Subcutaneous adipose tissue (tissue), 4 donors: ENCODE data around the gene ANTKMT. TPM values are rescaled to one million over a fixed set of nuclear protein-coding genes. Genes with fewer than 3 reads are reported as not detected.

ENCODE experiments used
- total RNA-seq, 4 donors: library from RNA; depleted of rRNA; stranded (reverse); fragments of >200 nt; gene quantifications; one replicate each; pipeline ENCODE4 v1.1.0, GENCODE V29; 2016
- TF ChIP-seq, protein P1 (sequence below): fragments of 450-650 bp; IDR thresholded peaks from one replicate; pipeline ENCODE4 v1.5.1; 2016; ENCODE audit warnings: low read depth, mild to moderate bottlenecking, control low read depth, antibody characterized with exemption, moderate library complexity

ANTKMT gene
- total RNA-seq, 4 donors from 2014 or later, result 12.6 to 55.6 (median 23.7) TPM

DNA sequence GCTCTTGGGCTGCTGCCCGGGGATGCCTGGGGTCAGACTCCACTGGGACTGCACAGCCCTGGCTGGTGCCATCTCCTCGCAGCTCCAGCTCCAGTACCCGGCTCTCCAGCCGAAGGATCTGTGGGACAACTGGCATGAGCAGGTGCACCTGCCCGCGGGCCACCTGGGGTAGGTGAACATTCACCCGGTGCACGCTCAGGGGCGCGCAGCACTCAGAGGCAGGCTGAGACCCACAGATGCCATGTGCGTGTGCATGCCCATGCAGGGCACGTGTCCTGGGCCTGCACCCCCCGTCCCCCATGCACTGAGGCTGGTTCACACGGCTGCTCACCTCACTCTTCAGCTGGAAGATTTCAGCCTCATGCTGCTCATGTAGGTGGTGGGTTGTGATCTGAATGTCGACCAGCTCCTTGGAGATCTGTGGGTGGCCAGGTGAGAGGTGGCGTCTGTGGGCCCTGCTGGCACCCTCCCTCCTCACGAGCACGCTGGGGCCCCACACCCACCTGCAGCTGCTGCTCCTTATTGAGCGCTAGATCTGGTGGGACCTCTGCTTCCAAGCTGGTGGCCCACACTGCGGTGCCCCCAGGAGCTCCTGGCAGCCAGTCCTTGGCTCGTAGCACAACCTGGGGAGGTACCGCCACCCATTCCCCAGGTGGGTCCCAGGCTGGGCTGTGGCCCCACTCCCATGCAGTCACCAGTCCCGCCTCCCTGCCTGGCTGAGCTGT, 4.7 kb downstream of the ANTKMT start:
- TF ChIP-seq, protein P1, sequence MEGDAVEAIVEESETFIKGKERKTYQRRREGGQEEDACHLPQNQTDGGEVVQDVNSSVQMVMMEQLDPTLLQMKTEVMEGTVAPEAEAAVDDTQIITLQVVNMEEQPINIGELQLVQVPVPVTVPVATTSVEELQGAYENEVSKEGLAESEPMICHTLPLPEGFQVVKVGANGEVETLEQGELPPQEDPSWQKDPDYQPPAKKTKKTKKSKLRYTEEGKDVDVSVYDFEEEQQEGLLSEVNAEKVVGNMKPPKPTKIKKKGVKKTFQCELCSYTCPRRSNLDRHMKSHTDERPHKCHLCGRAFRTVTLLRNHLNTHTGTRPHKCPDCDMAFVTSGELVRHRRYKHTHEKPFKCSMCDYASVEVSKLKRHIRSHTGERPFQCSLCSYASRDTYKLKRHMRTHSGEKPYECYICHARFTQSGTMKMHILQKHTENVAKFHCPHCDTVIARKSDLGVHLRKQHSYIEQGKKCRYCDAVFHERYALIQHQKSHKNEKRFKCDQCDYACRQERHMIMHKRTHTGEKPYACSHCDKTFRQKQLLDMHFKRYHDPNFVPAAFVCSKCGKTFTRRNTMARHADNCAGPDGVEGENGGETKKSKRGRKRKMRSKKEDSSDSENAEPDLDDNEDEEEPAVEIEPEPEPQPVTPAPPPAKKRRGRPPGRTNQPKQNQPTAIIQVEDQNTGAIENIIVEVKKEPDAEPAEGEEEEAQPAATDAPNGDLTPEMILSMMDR, result no peak

DNA sequence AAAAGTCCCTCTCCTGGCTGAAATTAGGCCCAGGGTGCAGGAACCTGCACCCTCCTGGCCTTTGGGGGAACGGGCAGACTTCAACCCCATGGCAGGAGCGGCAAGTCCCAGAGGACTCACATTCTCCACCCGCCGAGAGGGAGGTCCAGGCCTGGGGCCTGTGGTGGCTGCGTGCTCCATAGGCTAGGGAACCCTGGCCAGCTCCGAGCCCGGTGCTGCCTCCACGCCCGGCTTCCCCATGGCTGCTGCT, 5.2 kb downstream of the ANTKMT start:
- TF ChIP-seq, protein P1, result no peak

DNA sequence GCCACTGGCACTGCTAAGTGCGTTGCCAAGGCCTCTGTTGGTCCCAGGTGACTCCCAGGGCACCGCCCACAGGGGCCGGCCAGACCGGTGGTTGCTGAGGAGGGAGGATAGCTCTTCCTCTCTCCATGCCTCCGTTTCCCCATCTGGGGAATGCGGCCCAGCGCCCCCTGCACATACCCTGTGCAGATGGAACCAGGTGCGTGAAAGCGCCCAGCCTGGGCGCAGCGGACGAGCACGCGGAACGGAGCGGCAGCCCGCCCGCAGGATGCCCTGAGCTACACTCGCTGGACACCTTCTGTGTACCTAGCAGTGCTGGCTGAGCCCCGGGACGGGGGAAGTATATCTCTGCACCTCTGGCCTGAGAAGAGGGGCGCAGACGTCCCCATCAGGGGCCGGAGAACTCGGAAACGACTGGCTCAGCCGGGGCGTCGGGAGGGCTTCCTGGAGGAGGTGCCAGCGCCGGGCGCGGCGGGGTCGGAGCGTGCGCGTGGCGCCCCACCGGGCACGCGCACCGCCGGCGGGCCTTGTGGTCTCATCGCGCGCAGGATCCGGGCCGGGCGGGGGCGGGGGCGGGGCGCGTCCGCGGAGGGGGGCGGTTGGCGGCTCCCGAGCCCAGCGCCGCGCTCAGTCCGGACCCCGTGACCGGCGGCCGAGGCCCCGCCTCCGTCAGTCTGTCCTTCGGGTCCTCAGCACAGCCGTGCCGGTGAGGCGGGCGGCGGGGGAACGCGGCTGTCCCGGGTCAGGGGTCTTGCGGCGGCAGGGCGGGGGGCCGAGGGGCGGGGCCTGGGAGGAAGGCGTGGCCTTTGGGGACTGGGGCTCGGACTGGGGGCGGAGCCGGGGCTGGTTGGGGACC, 5.7 kb downstream of the ANTKMT start, which contains the start of the genes CCDC78 and HAGHL:
Gene CCDC78, minus strand, starts transcription at position 6 of the 853 bp plus-strand sequence. CDS start 76 bp downstream, outside the sequence.
Gene HAGHL, plus strand, starts transcription at position 669 of the 853 bp plus-strand sequence. CDS start 404 bp downstream, outside the sequence.
- TF ChIP-seq, protein P1, result no peak

DNA sequence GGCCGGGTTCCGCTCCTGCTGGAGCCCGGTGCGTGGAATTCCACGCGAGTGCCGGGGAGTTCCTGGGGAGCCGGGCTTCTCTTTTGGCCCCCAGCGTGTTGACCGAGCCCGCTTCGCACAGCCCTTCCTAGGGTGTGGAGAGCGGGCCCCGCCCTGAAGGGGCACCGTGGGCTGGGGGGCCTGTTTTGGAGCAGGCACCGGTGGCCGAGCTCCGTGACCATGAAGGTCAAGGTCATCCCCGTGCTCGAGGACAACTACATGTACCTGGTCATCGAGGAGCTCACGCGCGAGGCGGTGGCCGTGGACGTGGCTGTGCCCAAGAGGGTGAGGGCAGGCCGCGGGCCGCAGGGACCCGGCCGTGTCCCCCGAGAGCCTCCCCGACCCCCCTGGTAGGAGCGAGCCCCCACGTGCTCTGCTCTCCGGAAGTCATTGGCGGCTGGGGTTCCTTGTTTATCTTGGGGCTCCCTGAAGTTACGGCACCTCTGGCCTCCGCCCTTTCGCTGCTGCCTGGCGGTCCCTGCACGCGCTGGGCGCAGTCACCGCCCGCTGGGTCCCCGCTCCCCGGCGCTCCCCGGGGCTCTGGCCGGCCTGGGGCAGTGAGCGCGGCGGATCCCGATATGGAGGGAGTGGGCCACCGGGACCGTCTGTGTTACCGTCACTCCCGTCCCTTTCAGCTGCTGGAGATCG, 6.5 kb downstream of the ANTKMT start:
- TF ChIP-seq, protein P1, result no peak

DNA sequence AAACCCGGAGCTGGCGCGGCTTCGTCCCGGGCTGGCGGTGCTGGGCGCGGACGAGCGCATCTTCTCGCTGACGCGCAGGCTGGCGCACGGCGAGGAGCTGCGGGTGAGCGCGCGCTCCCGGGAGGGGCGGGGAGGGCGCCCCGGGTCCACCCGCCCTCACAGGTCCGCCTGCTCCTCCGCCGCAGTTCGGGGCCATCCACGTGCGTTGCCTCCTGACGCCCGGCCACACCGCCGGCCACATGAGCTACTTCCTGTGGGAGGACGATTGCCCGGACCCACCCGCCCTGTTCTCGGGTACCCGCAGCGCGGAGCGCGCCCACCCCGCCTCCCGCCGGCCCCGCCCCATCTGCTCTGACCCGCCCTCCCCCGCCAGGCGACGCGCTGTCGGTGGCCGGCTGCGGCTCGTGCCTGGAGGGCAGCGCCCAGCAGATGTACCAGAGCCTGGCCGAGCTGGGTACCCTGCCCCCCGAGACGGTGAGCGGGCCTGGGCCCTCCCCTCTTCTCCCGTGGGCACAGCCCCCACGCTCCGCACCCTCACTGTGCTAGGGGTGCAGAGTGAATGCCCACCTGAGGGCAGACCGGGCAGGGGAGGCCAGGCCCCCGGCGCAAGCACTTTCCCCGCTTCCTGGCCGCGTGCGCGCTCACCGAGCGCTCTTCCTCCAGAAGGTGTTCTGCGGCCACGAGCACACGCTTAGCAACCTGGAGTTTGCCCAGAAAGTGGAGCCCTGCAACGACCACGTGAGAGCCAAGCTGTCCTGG, 7.4 kb downstream of the ANTKMT start:
- TF ChIP-seq, protein P1, result no peak

DNA sequence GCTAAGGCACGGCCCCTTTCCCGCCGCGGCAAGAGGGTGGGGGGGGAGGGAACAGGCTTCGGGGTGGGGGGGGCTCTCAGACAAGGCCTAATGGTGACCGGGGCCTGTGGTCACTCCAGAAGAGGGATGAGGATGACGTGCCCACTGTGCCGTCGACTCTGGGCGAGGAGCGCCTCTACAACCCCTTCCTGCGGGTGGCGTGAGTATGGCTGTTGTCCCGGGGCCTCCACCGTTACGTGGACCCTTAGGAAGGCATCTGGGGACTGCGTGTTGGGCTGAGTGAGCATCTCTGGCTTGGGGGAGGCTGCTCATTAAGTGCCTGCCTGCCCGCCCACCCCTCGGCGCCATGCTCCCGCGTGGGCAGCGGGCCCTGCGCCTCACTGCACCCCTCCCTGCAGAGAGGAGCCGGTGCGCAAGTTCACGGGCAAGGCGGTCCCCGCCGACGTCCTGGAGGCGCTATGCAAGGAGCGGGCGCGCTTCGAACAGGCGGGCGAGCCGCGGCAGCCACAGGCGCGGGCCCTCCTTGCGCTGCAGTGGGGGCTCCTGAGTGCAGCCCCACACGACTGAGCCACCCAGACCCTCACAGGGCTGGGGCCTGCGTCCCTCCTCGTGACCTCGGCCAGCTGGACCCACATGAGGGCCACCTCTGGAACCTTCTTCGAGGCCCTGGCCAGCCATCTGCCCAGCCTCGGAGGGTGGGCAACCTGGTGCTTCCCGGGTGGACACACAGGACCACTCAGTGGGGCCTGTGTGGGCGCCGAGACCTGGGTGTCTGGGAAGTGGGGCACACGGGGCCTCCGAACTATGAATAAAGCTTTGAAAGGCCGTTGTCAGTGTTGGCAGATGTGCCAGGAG, 8.2 kb downstream of the ANTKMT start:
- TF ChIP-seq, protein P1, result no peak
